ENCODE measurements around the gene CFAP99. TPM values are rescaled to one million over a fixed set of nuclear protein-coding genes. Genes with fewer than 3 reads are reported as not detected.

CFAP99 gene
- total and polyA plus RNA-seq, 9 of the 15 experiments (the other 6 are each of a cell fraction or from before 2014, with no cell fraction given): 0.07 to 0.18 (median 0.09) TPM; not detected in 6

GRCh38 chr4:2412885-2413716 lies 5.7 kb upstream of the CFAP99 start (continued):
- no peak for TF ChIP-seq CLOCK (CRISPR knock-in tag; IDR thresholded peaks at IDR 0.05; ENCODE audit: borderline replicate concordance)
- TF ChIP-seq ATF1 (CRISPR knock-in tag; IDR thresholded peaks at IDR 0.05): 0 out of 2 replicates have a peak, but pooled peaks have one; percentile 15
- TF ChIP-seq ATF1 (tag; IDR thresholded peaks at IDR 0.05): peak; percentile 63
- peak in 1 of 2 experiments; percentile 31; a peak in 1 of 4 replicates for TF ChIP-seq ZNF318 (IDR thresholded peaks at IDR 0.05; ENCODE audit: borderline replicate concordance in 1 of 2, low read depth in 1 of 2)
- TF ChIP-seq COPS2 (conservative IDR thresholded peaks at IDR 0.05): no peak
- TF ChIP-seq LCOR (CRISPR knock-in tag; IDR thresholded peaks at IDR 0.05): no peak
- no peak for TF ChIP-seq SIX5 (IDR thresholded peaks at IDR 0.05; ENCODE audit: borderline replicate concordance in 1 of 2, insufficient read depth in 1 of 2, low read depth in 1 of 2, low read length in 2 of 2)
- TF ChIP-seq ZNF449 (CRISPR knock-in tag; IDR thresholded peaks at IDR 0.05): no peak
- TF ChIP-seq ZNF224 (CRISPR knock-in tag; IDR thresholded peaks at IDR 0.05): no peak
- TF ChIP-seq TCFL5 (CRISPR knock-in tag; conservative IDR thresholded peaks at IDR 0.05): no peak
- no peak for TF ChIP-seq NBN (IDR thresholded peaks at IDR 0.05; ENCODE audit: low read depth)
- TF ChIP-seq LARP7 (IDR thresholded peaks at IDR 0.05): no peak
- TF ChIP-seq E2F3 (CRISPR knock-in tag; IDR thresholded peaks at IDR 0.05): 0 out of 2 replicates have a peak, but pooled peaks have one; percentile 45
- no peak for TF ChIP-seq ZC3H4 (CRISPR knock-in tag; IDR thresholded peaks at IDR 0.05; ENCODE audit: borderline replicate concordance)
- no peak for TF ChIP-seq NELFE (IDR thresholded peaks at IDR 0.05; ENCODE audit: insufficient read depth, insufficient read length)

All from K562 (cell line).